H1 (cell line): Measurements from ENCODE around the gene ECE2. TPM values are rescaled to one million over a fixed set of nuclear protein-coding genes. Genes with fewer than 3 reads are reported as not detected.

Source experiments
- ASH2L ChIP-seq: fragments of 200-600, 300-600 bp; sonication (generic); IDR thresholded peaks from one replicate; pipeline ENCODE4 v1.7.1; 2017; ENCODE audit warnings: low read length
- BRCA1 ChIP-seq: IDR thresholded peaks from 2 replicates; pipeline ENCODE4 v1.6.1; 2012; ENCODE audit warnings: low read depth, low read length, improper control_type of control experiment
- EZH2 ChIP-seq: fragments of 200-600 bp; sonication (generic); IDR thresholded peaks from 2 replicates; pipeline ENCODE4 v1.7.1; 2012; ENCODE audit warnings: low read depth, mild to moderate bottlenecking, moderate library complexity, low read length, inconsistent platforms; ENCODE audit not compliant: severe bottlenecking
- GTF2F1 ChIP-seq: IDR thresholded peaks from 2 replicates; pipeline ENCODE4 v1.6.1; 2012; ENCODE audit warnings: low read depth, low read length, improper control_type of control experiment, borderline replicate concordance
- HDAC2 ChIP-seq, 2 experiments: fragments of 300-600 bp in 1 of 2; sonication (generic) in 1 of 2; IDR thresholded peaks; 2 replicates each; pipeline ENCODE4 v1.6.1; 2011 to 2012; ENCODE audit warnings: low read depth in 2 of 2, low read length in 2 of 2, mild to moderate bottlenecking in 2 of 2, moderate library complexity in 2 of 2, borderline replicate concordance in 1 of 2, inconsistent platforms in 1 of 2
- POU5F1 ChIP-seq: IDR thresholded peaks from 2 replicates; pipeline ENCODE4 v1.6.1; 2011; ENCODE audit warnings: low read depth, mild to moderate bottlenecking, low read length, moderate library complexity
- SRF ChIP-seq: IDR thresholded peaks from 2 replicates; pipeline ENCODE4 v1.6.1; 2011; ENCODE audit warnings: mild to moderate bottlenecking, low read depth, low read length, moderate library complexity
- polyA plus RNA-seq, 7 experiments: library from polyadenylated mRNA; depleted of rRNA in 3 of 7; stranded (reverse) in 5 of 7; unstranded in 2 of 7; fragments of >200 nt in 5 of 7; fragments of 200-250 nt in 2 of 7; gene quantifications; 1 replicate in 5 of 7; 2 replicates in 1 of 7; 4 replicates in 1 of 7; pipeline versions ENCODE4 v1.2.1 to v1.2.3, GENCODE V29; 2011 to 2013; ENCODE audit warnings: missing spikeins in 2 of 7, mixed read lengths in 2 of 7
- total RNA-seq: library from RNA; stranded (reverse); fragmentation: NEBNext Ultra II Directional; extraction: Animal tissue kit (Norgen Biotek cat#: 25700); gene quantifications from 2 replicates; pipeline ENCODE4 v1.2.1, GENCODE V29; 2021
- TF ChIP-seq, protein P1 (sequence below): fragments of 300-600 bp; sonication (generic); IDR thresholded peaks from 2 replicates; pipeline ENCODE4 v1.7.1; 2012; ENCODE audit warnings: low read length, moderate library complexity, mild to moderate bottlenecking, inconsistent platforms; ENCODE audit not compliant: insufficient replicate concordance
- TF ChIP-seq, protein P2 (sequence below): IDR thresholded peaks from 2 replicates; pipeline ENCODE4 v1.6.1; 2012; ENCODE audit warnings: inconsistent platforms
- TF ChIP-seq, protein P3 (sequence below): IDR thresholded peaks from 2 replicates; pipeline ENCODE4 v1.6.1; 2012; ENCODE audit warnings: low read length, inconsistent platforms

Gene ECE2
- total and polyA plus RNA-seq, 2 of the 8 experiments (the other 6 are each of a cell fraction or from before 2014, with no cell fraction given), result 0.44 to 0.86 TPM

DNA sequence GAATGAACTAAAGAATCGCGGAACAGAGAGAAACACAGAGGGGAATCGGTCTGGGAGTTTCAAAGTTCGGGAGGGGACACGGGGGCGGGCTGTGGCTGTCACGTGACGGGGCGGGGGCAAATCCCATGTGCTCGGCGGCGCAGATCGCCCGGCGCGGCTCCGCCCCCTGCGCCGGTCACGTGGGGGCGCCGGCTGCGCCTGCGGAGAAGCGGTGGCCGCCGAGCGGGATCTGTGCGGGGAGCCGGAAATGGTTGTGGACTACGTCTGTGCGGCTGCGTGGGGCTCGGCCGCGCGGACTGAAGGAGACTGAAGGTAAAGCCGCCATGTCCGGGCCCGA, 38.5 kb downstream of the ECE2 start, which contains the start of gene EIF4G1 (continued):
- TF ChIP-seq, protein P1, sequence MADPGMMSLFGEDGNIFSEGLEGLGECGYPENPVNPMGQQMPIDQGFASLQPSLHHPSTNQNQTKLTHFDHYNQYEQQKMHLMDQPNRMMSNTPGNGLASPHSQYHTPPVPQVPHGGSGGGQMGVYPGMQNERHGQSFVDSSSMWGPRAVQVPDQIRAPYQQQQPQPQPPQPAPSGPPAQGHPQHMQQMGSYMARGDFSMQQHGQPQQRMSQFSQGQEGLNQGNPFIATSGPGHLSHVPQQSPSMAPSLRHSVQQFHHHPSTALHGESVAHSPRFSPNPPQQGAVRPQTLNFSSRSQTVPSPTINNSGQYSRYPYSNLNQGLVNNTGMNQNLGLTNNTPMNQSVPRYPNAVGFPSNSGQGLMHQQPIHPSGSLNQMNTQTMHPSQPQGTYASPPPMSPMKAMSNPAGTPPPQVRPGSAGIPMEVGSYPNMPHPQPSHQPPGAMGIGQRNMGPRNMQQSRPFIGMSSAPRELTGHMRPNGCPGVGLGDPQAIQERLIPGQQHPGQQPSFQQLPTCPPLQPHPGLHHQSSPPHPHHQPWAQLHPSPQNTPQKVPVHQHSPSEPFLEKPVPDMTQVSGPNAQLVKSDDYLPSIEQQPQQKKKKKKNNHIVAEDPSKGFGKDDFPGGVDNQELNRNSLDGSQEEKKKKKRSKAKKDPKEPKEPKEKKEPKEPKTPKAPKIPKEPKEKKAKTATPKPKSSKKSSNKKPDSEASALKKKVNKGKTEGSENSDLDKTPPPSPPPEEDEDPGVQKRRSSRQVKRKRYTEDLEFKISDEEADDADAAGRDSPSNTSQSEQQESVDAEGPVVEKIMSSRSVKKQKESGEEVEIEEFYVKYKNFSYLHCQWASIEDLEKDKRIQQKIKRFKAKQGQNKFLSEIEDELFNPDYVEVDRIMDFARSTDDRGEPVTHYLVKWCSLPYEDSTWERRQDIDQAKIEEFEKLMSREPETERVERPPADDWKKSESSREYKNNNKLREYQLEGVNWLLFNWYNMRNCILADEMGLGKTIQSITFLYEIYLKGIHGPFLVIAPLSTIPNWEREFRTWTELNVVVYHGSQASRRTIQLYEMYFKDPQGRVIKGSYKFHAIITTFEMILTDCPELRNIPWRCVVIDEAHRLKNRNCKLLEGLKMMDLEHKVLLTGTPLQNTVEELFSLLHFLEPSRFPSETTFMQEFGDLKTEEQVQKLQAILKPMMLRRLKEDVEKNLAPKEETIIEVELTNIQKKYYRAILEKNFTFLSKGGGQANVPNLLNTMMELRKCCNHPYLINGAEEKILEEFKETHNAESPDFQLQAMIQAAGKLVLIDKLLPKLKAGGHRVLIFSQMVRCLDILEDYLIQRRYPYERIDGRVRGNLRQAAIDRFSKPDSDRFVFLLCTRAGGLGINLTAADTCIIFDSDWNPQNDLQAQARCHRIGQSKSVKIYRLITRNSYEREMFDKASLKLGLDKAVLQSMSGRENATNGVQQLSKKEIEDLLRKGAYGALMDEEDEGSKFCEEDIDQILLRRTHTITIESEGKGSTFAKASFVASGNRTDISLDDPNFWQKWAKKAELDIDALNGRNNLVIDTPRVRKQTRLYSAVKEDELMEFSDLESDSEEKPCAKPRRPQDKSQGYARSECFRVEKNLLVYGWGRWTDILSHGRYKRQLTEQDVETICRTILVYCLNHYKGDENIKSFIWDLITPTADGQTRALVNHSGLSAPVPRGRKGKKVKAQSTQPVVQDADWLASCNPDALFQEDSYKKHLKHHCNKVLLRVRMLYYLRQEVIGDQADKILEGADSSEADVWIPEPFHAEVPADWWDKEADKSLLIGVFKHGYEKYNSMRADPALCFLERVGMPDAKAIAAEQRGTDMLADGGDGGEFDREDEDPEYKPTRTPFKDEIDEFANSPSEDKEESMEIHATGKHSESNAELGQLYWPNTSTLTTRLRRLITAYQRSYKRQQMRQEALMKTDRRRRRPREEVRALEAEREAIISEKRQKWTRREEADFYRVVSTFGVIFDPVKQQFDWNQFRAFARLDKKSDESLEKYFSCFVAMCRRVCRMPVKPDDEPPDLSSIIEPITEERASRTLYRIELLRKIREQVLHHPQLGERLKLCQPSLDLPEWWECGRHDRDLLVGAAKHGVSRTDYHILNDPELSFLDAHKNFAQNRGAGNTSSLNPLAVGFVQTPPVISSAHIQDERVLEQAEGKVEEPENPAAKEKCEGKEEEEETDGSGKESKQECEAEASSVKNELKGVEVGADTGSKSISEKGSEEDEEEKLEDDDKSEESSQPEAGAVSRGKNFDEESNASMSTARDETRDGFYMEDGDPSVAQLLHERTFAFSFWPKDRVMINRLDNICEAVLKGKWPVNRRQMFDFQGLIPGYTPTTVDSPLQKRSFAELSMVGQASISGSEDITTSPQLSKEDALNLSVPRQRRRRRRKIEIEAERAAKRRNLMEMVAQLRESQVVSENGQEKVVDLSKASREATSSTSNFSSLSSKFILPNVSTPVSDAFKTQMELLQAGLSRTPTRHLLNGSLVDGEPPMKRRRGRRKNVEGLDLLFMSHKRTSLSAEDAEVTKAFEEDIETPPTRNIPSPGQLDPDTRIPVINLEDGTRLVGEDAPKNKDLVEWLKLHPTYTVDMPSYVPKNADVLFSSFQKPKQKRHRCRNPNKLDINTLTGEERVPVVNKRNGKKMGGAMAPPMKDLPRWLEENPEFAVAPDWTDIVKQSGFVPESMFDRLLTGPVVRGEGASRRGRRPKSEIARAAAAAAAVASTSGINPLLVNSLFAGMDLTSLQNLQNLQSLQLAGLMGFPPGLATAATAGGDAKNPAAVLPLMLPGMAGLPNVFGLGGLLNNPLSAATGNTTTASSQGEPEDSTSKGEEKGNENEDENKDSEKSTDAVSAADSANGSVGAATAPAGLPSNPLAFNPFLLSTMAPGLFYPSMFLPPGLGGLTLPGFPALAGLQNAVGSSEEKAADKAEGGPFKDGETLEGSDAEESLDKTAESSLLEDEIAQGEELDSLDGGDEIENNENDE, result no peak
- TF ChIP-seq SRF, result no peak
- no peak for TF ChIP-seq ASH2L
- TF ChIP-seq, protein P2, sequence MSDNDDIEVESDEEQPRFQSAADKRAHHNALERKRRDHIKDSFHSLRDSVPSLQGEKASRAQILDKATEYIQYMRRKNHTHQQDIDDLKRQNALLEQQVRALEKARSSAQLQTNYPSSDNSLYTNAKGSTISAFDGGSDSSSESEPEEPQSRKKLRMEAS, result peak; percentile 90
- no peak for TF ChIP-seq POU5F1
- 0 out of 2 replicates have a peak, but pooled peaks have one; percentile 39 for TF ChIP-seq GTF2F1
- TF ChIP-seq HDAC2 (IDR thresholded peaks at IDR 0.05; ENCODE audit: borderline replicate concordance in 1 of 2, low read depth in 2 of 2, low read length in 2 of 2), result no peak
- no peak for TF ChIP-seq EZH2
- TF ChIP-seq, protein P3, sequence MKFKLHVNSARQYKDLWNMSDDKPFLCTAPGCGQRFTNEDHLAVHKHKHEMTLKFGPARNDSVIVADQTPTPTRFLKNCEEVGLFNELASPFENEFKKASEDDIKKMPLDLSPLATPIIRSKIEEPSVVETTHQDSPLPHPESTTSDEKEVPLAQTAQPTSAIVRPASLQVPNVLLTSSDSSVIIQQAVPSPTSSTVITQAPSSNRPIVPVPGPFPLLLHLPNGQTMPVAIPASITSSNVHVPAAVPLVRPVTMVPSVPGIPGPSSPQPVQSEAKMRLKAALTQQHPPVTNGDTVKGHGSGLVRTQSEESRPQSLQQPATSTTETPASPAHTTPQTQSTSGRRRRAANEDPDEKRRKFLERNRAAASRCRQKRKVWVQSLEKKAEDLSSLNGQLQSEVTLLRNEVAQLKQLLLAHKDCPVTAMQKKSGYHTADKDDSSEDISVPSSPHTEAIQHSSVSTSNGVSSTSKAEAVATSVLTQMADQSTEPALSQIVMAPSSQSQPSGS, result no peak
- TF ChIP-seq BRCA1, result no peak
